Tibial artery (tissue), 4 donors: ENCODE data around the gene S100A6.
"Not testable (repeated sequence)": the region's sequence is repeated elsewhere in the genome, so short reads cannot be mapped to it uniquely, and the experiment has no call there.

Source experiments
- DNase-seq, 2 donors: peaks; one replicate each; pipeline ENCODE4 v3.0.0-alpha.2; 2019
- H3K27ac ChIP-seq, 2 donors: fragments of 200-600 bp; sonication (generic) in 1 of 2; 1 replicate in 1 of 2; 2 replicates in 1 of 2; pipeline ENCODE4 v1.5.1; 2018 to 2019; ENCODE audit warnings: mild to moderate bottlenecking in 1 of 2
- H3K27me3 ChIP-seq, 2 donors: fragments of 200-600 bp; sonication (generic) in 1 of 2; one replicate each; pipeline versions ENCODE4 v1.5.1 to v1.6.0; 2016 to 2019
- H3K36me3 ChIP-seq, 3 donors: fragments of 200-600 bp; sonication (generic) in 2 of 3; one replicate each; pipeline ENCODE4 v1.5.1; 2016 to 2019; ENCODE audit warnings: mild to moderate bottlenecking in 2 of 3
- H3K4me1 ChIP-seq, 4 donors: fragments of 200-600 bp; sonication (generic) in 2 of 4; 1 replicate in 3 of 4; 2 replicates in 1 of 4; pipeline ENCODE4 v1.5.1; 2016 to 2019
- H3K4me3 ChIP-seq, 2 donors: fragments of 200-600 bp; sonication (generic) in 1 of 2; 1 replicate in 1 of 2; 2 replicates in 1 of 2; pipeline ENCODE4 v1.5.1; 2018 to 2019; ENCODE audit warnings: mild to moderate bottlenecking in 2 of 2
- H3K9me3 ChIP-seq, 3 donors: fragments of 200-600 bp; sonication (generic) in 1 of 3; one replicate each; pipeline ENCODE4 v1.5.1; 2016 to 2019
- CTCF ChIP-seq, 2 experiments: fragments of 200-600 bp in 1 of 2; fragments of 450-650 bp in 1 of 2; IDR thresholded peaks; one replicate each; pipeline ENCODE4 v1.5.1; 2017 to 2019; ENCODE audit warnings: antibody characterized with exemption in 2 of 2, mild to moderate bottlenecking in 1 of 2, moderate library complexity in 1 of 2
- intact Hi-C: fragments of 100-400 bp; cut with DNase I; formaldehyde crosslinking; loops from one replicate; pipeline ENCODE4 v1.15.0; 2023; ENCODE audit warnings: low total_unique reads

Gene S100A6

DNA sequence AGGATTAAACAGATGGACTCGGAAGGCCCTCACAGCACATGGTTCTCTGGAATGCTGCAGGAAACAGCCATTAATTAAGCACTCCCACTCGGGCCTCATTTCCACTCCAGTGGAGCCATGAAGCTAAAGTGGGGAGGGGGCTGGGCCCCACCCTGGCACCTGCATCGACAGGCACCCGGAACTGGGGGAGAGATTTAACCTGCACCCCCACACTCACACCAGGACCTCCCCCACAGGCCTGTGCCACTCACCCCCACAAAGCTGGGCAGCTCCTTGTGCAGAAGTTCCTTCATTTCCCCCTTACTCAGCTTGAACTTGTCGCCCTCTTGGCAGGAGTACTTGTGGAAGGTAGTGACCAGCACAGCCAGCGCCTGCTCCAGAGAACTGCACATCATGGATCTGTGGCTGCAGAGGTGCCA lies 27.7 kb upstream of the S100A6 start:
- DNase-seq: no peak
- no peaks in the 10 kb centered on the region for H3K36me3 ChIP-seq
- no peak overlapping the region for H3K4me3 ChIP-seq
- intact Hi-C loops: no loop called here
- H3K27me3 ChIP-seq: no peaks in the 10 kb centered on the region
- peaks cover 14 to 37% (median 34%) of the 10 kb centered on the region in 4 donors for H3K4me1 ChIP-seq
- TF ChIP-seq CTCF (IDR thresholded peaks at IDR 0.05): no peak
- no peak overlapping the region for H3K27ac ChIP-seq
- H3K9me3 ChIP-seq: no peaks in the 10 kb centered on the region

DNA sequence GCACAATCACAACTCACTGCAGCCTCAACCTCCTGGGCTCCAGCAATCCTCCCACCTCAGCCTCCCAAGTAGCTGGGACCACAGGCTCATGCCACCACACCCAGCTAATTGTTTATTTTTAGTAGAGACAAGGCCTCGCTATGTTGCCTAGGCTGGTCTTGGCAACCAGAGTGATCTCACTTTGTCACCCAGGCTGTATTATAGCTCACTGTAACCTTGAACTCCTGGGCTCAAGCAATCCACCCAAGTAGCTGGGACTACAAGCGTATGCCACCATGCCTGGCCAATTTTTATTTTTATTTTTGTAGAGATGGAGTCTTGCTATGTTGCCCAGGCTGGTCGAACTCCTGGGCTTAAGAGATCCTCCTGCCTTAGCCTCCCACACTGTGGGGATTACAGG lies 26.2 kb upstream of the S100A6 start:
- H3K4me3 ChIP-seq, H3K27me3 ChIP-seq, H3K27ac ChIP-seq, intact Hi-C loops, DNase-seq, H3K36me3 ChIP-seq, H3K9me3 ChIP-seq: not testable (repeated sequence)
- peaks cover 10 to 22% (median 19%) of the 10 kb centered on the region in 4 donors for H3K4me1 ChIP-seq

DNA sequence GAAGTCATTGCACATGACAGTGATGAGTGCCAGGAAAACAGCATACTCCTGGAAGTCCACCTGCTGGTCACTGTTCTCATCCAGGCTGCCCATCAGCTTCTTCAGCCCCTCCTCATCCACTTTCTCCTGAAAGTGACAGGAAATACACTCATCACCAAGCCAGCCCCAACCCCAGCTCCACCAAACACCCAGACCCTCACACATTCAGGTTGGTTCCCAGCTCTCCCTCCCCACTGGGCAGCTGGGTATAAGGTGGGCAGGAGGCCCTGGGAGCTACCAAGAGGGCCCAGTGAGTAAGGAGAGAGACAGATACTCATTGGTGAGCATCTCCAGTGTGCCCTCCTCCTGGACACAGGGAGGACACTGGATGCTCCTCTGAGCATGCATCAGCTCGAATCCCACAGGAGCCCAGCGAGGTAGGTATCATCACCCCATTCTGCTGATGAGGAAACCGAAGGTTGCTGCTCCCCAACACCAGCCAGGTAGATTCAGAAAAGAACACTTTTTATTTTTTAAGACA lies 25.7 kb upstream of the S100A6 start:
- Histone ChIP-seq H3K27me3 (no peaks in the 10 kb centered on the region), H3K36me3 (no peaks in the 10 kb centered on the region), H3K27ac (no peak overlapping the region), H3K4me1 (peaks cover 10 to 18% (median 14%) of the 10 kb centered on the region in 4 donors), H3K9me3 (no peaks in the 10 kb centered on the region), H3K4me3 (no peak overlapping the region)
- intact Hi-C loops: no loop called here
- TF ChIP-seq CTCF (IDR thresholded peaks at IDR 0.05): no peak
- DNase-seq: no peak

GRCh38 chr1:153560771-153561465 lies 25.1 kb upstream of the S100A6 start:
- TF ChIP-seq CTCF (IDR thresholded peaks at IDR 0.05): no peak
- Histone ChIP-seq H3K27me3 (no peaks in the 10 kb centered on the region), H3K4me3 (no peak overlapping the region), H3K36me3 (no peaks in the 10 kb centered on the region), H3K27ac (no peak overlapping the region), H3K4me1 (peaks cover 6 to 12% (median 8%) of the 10 kb centered on the region in 4 donors), H3K9me3 (no peaks in the 10 kb centered on the region)
- DNase-seq: no peak
- intact Hi-C loops: no loop called here

- no peak for TF ChIP-seq CTCF (IDR thresholded peaks at IDR 0.05)
- no peak overlapping the region for H3K4me3 ChIP-seq
- intact Hi-C loops: no loop called here
- no peak for DNase-seq
- H3K27me3 ChIP-seq: no peaks in the 10 kb centered on the region
- H3K4me1 ChIP-seq: peaks cover 0 to 5% (median 1%) of the 10 kb centered on the region in 4 donors
- H3K9me3 ChIP-seq: no peaks in the 10 kb centered on the region
- H3K36me3 ChIP-seq: no peaks in the 10 kb centered on the region
- no peak overlapping the region for H3K27ac ChIP-seq
These were observed 24.4 kb upstream of the S100A6 start for GRCh38 chr1:153560241-153560640.

DNA sequence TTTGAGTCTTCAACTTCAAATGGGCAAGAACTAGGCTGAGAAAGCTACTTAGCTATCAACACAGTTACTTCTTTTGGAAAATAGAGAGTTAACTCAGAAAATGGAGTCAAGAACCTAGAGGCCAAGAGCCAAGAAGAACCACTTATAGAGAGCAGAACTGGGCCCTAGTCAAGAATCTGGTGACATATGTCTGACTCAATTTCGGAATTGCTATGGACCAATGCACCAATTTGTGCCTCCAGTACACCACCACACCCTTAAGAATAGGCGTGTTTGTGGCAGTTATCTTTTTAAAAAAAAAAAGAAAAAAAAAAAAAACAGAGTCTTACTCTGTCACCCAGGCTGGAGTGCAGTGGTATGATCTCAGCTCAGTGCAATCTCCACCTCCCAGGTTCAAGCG lies 22.1 kb upstream of the S100A6 start:
- intact Hi-C loops: no loop called here
- Histone ChIP-seq H3K9me3 (no peaks in the 10 kb centered on the region), H3K36me3 (no peaks in the 10 kb centered on the region), H3K4me1 (peaks cover 0 to 20% (median 20%) of the 10 kb centered on the region in 4 donors), H3K4me3 (no peak overlapping the region), H3K27ac (no peak overlapping the region), H3K27me3 (no peaks in the 10 kb centered on the region)
- TF ChIP-seq CTCF (IDR thresholded peaks at IDR 0.05): no peak
- no peak for DNase-seq
